H1 (cell line): ENCODE measurements around the gene CHCHD6. TPM values are rescaled to one million over a fixed set of nuclear protein-coding genes. Genes with fewer than 3 reads are reported as not detected.

ENCODE experiments used
- CTCF ChIA-PET: fragments of 300-600 bp; sonication (Branson Sonifier 250); formaldehyde crosslinking; loops from one replicate; lab custom pipeline; 2021; ENCODE audit not compliant: partially characterized antibody; lab: Charles Lee
- POLR2A ChIA-PET: fragments of 300-600 bp; sonication (Branson Sonifier 250); formaldehyde crosslinking; loops from one replicate; lab custom pipeline; 2021; ENCODE audit warnings: inconsistent platforms; ENCODE audit not compliant: partially characterized antibody; lab: Charles Lee
- DNase-seq, 2 experiments: peaks; one replicate each; pipeline versions ENCODE4 v3.0.0 to v3.0.0-alpha.2; 2010 to 2022; ENCODE audit warnings: low spot score in 2 of 2, low read depth in 1 of 2, mixed read lengths in 1 of 2
- FAIRE-seq: peaks from 2 replicates; lab custom pipeline; 2011; peaks lifted over from hg19 to GRCh38; lab: Jason Lieb, UNC
- H2AFZ ChIP-seq: 2 replicates; pipeline ENCODE4 v1.8.1; 2012; ENCODE audit warnings: low read length, inconsistent platforms
- H2AK5ac ChIP-seq: 2 replicates; pipeline ENCODE4 v1.6.1; 2013; ENCODE audit warnings: low read depth, low read length
- H2BK120ac ChIP-seq: replicated peaks from 2 replicates; pipeline ENCODE3; 2013; ENCODE audit warnings: low read depth, low read length, inconsistent platforms
- H2BK12ac ChIP-seq: 2 replicates; pipeline ENCODE4 v1.6.1; 2013; ENCODE audit warnings: low read depth, low read length
- H2BK15ac ChIP-seq: 2 replicates; pipeline ENCODE4 v1.6.1; 2013; ENCODE audit warnings: low read length
- H2BK20ac ChIP-seq: 2 replicates; pipeline ENCODE4 v1.6.1; 2013; ENCODE audit warnings: low read length
- H2BK5ac ChIP-seq: 2 replicates; pipeline ENCODE4 v1.6.1; 2013; ENCODE audit warnings: low read depth, low read length
- H3K14ac ChIP-seq: 2 replicates; pipeline ENCODE4 v1.6.1; 2013; ENCODE audit warnings: inconsistent platforms; ENCODE audit not compliant: insufficient read length
- H3K18ac ChIP-seq: 2 replicates; pipeline ENCODE4 v1.6.1; 2013; ENCODE audit warnings: low read length; ENCODE audit errors: extremely low read depth
- H3K23ac ChIP-seq: 2 replicates; pipeline ENCODE4 v1.6.1; 2013; ENCODE audit warnings: inconsistent platforms; ENCODE audit not compliant: insufficient read length
- H3K23me2 ChIP-seq: 2 replicates; pipeline ENCODE4 v1.6.1; 2013; ENCODE audit warnings: low read depth, low read length
- H3K27ac ChIP-seq: 2 replicates; pipeline ENCODE4 v1.6.1; 2011; ENCODE audit warnings: low read depth, low read length, inconsistent platforms
- H3K27me3 ChIP-seq, 4 experiments: replicated peaks in 1 of 4; 1 replicate in 1 of 4; 2 replicates in 3 of 4; pipeline versions ENCODE4 v1.6.1 to v1.8.1; 2011 to 2013; ENCODE audit warnings: low read length in 3 of 4, mild to moderate bottlenecking in 3 of 4, inconsistent platforms in 2 of 4, mixed read lengths in 2 of 4, moderate library complexity in 1 of 4; ENCODE audit not compliant: control insufficient read depth in 3 of 4, insufficient read depth in 3 of 4; ENCODE audit errors: extremely low read depth in 1 of 4
- H3K36me3 ChIP-seq, 4 experiments: 2 replicates each; pipeline versions ENCODE4 v1.6.1 to v1.8.1; 2011 to 2013; ENCODE audit warnings: mild to moderate bottlenecking in 4 of 4, low read length in 3 of 4, moderate library complexity in 2 of 4, control low read depth in 1 of 4, inconsistent platforms in 1 of 4; ENCODE audit not compliant: insufficient read depth in 4 of 4, control insufficient read depth in 2 of 4
- H3K4ac ChIP-seq: replicated peaks from 2 replicates; pipeline ENCODE3; 2013; ENCODE audit warnings: low read length, low read depth, mixed read lengths, inconsistent platforms; ENCODE audit not compliant: insufficient read length
- H3K4me1 ChIP-seq, 4 experiments: replicated peaks in 1 of 4; 1 replicate in 1 of 4; 2 replicates in 3 of 4; pipeline versions ENCODE4 v1.6.1 to v1.8.1; 2011 to 2013; ENCODE audit warnings: low read length in 3 of 4, inconsistent platforms in 2 of 4, mixed read lengths in 1 of 4; ENCODE audit not compliant: insufficient read depth in 4 of 4, control insufficient read depth in 3 of 4
- H3K4me2 ChIP-seq, 2 experiments: 2 replicates each; pipeline versions ENCODE4 v1.6.1 to v1.8.1; 2011 to 2013; ENCODE audit warnings: low read depth in 2 of 2, low read length in 2 of 2, control low read depth in 1 of 2, inconsistent platforms in 1 of 2, mild to moderate bottlenecking in 1 of 2; ENCODE audit not compliant: insufficient read depth in 1 of 2
- H3K4me3 ChIP-seq, 4 experiments: fragments of 200-600, 300-600 bp in 1 of 4; sonication (generic), shearing (Covaris generic), sonication (Bioruptor Twin) in 1 of 4; 2 replicates each; pipeline versions ENCODE4 v1.5.1 to v1.8.1; 2011 to 2016; ENCODE audit warnings: low read length in 4 of 4, low read depth in 3 of 4, control low read depth in 2 of 4, inconsistent platforms in 2 of 4, mild to moderate bottlenecking in 2 of 4, mixed read lengths in 1 of 4, moderate library complexity in 1 of 4; ENCODE audit not compliant: insufficient read depth in 2 of 4; ENCODE audit errors: extremely low read depth in 1 of 4
- H3K56ac ChIP-seq: replicated peaks from 2 replicates; pipeline ENCODE3; 2013; ENCODE audit warnings: low read depth, mild to moderate bottlenecking, mixed read lengths, low read length, inconsistent platforms; ENCODE audit not compliant: insufficient read length
- H3K79me1 ChIP-seq: 2 replicates; pipeline ENCODE4 v1.6.1; 2013; ENCODE audit warnings: low read depth, low read length, control low read depth
- H3K79me2 ChIP-seq, 2 experiments: 2 replicates each; pipeline versions ENCODE4 v1.6.1 to v1.8.1; 2012 to 2013; ENCODE audit warnings: low read length in 2 of 2, mild to moderate bottlenecking in 2 of 2, inconsistent platforms in 1 of 2; ENCODE audit not compliant: insufficient read depth in 2 of 2, control insufficient read depth in 1 of 2
- H3K9ac ChIP-seq, 4 experiments: replicated peaks in 1 of 4; 1 replicate in 1 of 4; 2 replicates in 3 of 4; pipeline versions ENCODE4 v1.6.1 to v1.8.1; 2011 to 2013; ENCODE audit warnings: low read depth in 3 of 4, low read length in 3 of 4, control low read depth in 2 of 4, mild to moderate bottlenecking in 2 of 4, moderate library complexity in 2 of 4, inconsistent platforms in 1 of 4; ENCODE audit errors: extremely low read depth in 1 of 4
- H3K9me3 ChIP-seq, 2 experiments: 2 replicates each; pipeline versions ENCODE4 v1.6.1 to v1.8.1; 2012 to 2013; ENCODE audit warnings: mild to moderate bottlenecking in 2 of 2, moderate library complexity in 2 of 2, control low read depth in 1 of 2, inconsistent platforms in 1 of 2, low read depth in 1 of 2, low read length in 1 of 2, mixed read lengths in 1 of 2; ENCODE audit not compliant: insufficient read depth in 2 of 2
- H4K20me1 ChIP-seq, 2 experiments: replicated peaks in 1 of 2; 2 replicates each; pipeline versions ENCODE3 to v1.8.1; 2011 to 2013; ENCODE audit warnings: inconsistent platforms in 2 of 2, low read length in 2 of 2, mild to moderate bottlenecking in 1 of 2; ENCODE audit not compliant: insufficient read depth in 2 of 2, control insufficient read depth in 1 of 2
- H4K5ac ChIP-seq: 2 replicates; pipeline ENCODE4 v1.6.1; 2013; ENCODE audit warnings: low read length, low read depth, mixed read lengths, inconsistent platforms; ENCODE audit not compliant: insufficient read length
- H4K8ac ChIP-seq: 2 replicates; pipeline ENCODE4 v1.8.0; 2013; ENCODE audit warnings: mild to moderate bottlenecking, moderate library complexity, low read length, inconsistent platforms; ENCODE audit not compliant: insufficient read depth; ENCODE audit errors: extremely low read depth
- H4K91ac ChIP-seq: replicated peaks from 2 replicates; pipeline ENCODE3; 2013; ENCODE audit warnings: low read length, mixed read lengths, inconsistent platforms; ENCODE audit not compliant: insufficient read length
- WGBS, 2 experiments: shearing (Covaris generic) in 1 of 2; methylation state at CpG; one replicate each; pipeline versions ENCODE4 v1.1.6 to v1.1.7; 2013 to 2015; ENCODE audit warnings: low lambda C conversion rate in 2 of 2, mixed read lengths in 2 of 2, inconsistent platforms in 1 of 2, low coverage in 1 of 2, missing lambda C conversion rate in 1 of 2; ENCODE audit not compliant: insufficient replicate concordance in 2 of 2, insufficient coverage in 1 of 2, insufficient read length in 1 of 2; ENCODE audit errors: extremely low coverage in 1 of 2, missing lambda C conversion rate in 1 of 2; 5-methylcytosine and 5-hydroxymethylcytosine counted together
- polyA plus RNA-seq, 7 experiments: library from polyadenylated mRNA; depleted of rRNA in 3 of 7; stranded (reverse) in 5 of 7; unstranded in 2 of 7; fragments of >200 nt in 5 of 7; fragments of 200-250 nt in 2 of 7; gene quantifications; 1 replicate in 5 of 7; 2 replicates in 1 of 7; 4 replicates in 1 of 7; pipeline versions ENCODE4 v1.2.1 to v1.2.3, GENCODE V29; 2011 to 2013; ENCODE audit warnings: missing spikeins in 2 of 7, mixed read lengths in 2 of 7
- total RNA-seq: library from RNA; stranded (reverse); fragmentation: NEBNext Ultra II Directional; extraction: Animal tissue kit (Norgen Biotek cat#: 25700); gene quantifications from 2 replicates; pipeline ENCODE4 v1.2.1, GENCODE V29; 2021

CHCHD6 gene
- total and polyA plus RNA-seq, 2 of the 8 experiments (the other 6 are each of a cell fraction or from before 2014, with no cell fraction given) = 32.4 to 37.6 TPM

GRCh38 chr3:126828306-126828705 lies 124.3 kb downstream of the CHCHD6 start:
- Histone ChIP-seq H3K4me1 (no peaks in the 10 kb centered on the region), H3K27me3 (no peaks in the 10 kb centered on the region), H3K79me2 (no peaks in the 10 kb centered on the region), H2BK12ac (no peak overlapping the region), H3K4me2 (no peak overlapping the region), H3K23me2 (no peaks in the 10 kb centered on the region), H3K36me3 (no peaks in the 10 kb centered on the region), H2AK5ac (no peak overlapping the region), H2AFZ (no peak overlapping the region), H3K9ac (no peak overlapping the region), H2BK5ac (no peak overlapping the region), H4K91ac (no peak overlapping the region), H3K23ac (no peak overlapping the region), H2BK120ac (no peak overlapping the region), H3K18ac (no peak overlapping the region), H2BK15ac (no peak overlapping the region), H3K79me1 (no peaks in the 10 kb centered on the region; the same call in none of the 2 replicates), H3K9me3 (no peaks in the 10 kb centered on the region), H3K4me3 (no peak overlapping the region), H3K14ac (no peak overlapping the region), H3K56ac (no peak overlapping the region), H4K8ac (no peak overlapping the region; the same call in 1 of the 2 replicates), H3K27ac (no peak overlapping the region), H3K4ac (no peak overlapping the region), H4K5ac (no peak overlapping the region), H2BK20ac (no peak overlapping the region), H4K20me1 (peaks cover 0 to 2% of the 10 kb centered on the region in 2 experiments)
- FAIRE-seq (no peak), DNase-seq (no peak)
- 92% methylated on average over 5 of the region's 5 CpGs; no CpG with 5 or more reads in 1 of the 2 experiments for WGBS, 2 experiments
- ChIA-PET POLR2A (interaction anchor here (2.4 kb wide), 1 partner anchor 12 kb away, joined by 6 read pairs; no protein-coding TSS in a partner anchor), CTCF (interaction anchor here (1.0 to 2.9 kb wide), 4 partner anchors 8 to 76 kb away, joined by 3 to 12 read pairs (median 3); no protein-coding TSS in a partner anchor)
